Measurements from ENCODE around the gene CD99L2. TPM values are rescaled to one million over a fixed set of nuclear protein-coding genes. Genes with fewer than 3 reads are reported as not detected.

Gene CD99L2
- polyA plus RNA-seq, 1 donor from 2014 or later, result 61.0 TPM

DNA sequence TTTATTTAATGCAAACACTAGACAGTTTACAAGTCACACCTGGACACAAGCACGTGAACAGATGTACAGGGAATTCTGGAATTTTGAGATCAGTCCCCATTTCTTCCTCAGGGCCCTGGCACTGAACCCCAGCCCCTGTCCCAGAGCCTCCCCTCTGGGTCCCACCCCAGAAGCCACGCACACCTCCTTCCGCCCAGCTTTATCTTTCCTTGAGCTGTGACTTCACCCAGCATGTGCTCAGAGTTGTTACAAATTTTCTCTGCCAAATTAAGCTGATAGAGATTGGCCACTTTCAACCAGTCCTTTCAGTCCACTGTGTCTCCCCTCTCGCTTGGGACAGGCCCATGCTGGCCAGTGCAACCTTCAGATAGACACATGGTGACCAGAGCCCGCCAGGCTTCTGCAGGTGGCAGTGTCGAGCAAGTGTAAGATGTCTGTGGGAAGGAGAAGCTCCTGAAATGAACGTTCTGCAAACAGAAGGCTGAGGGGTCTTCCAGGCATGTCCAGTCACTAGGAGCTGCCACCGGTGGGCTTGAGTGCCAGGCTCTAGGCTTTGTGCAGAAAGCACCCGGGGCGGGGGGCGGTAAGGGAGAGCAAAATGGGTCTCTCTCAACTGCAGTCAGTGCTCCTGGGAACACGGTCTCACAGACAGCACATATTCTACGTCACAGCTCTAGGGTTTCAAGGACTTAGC is 132.0 kb downstream of the CD99L2 start:
- Histone ChIP-seq H3K4me3 (ENCODE audit: low read length) (no peak overlapping the region), H3K9me2 (ENCODE audit: insufficient read depth, low read length) (no peaks in the 10 kb centered on the region), H3K36me3 (ENCODE audit: insufficient read depth, low read length) (no peaks in the 10 kb centered on the region), H3K4me2 (ENCODE audit: low read length) (no peak overlapping the region), H3K9ac (ENCODE audit: low read length) (no peak overlapping the region), H3K27ac (ENCODE audit: low read length) (no peak overlapping the region), H3K27me3 (ENCODE audit: insufficient read depth, low read depth, low read length) (no peaks in the 10 kb centered on the region), H3K9me3 (ENCODE audit: low read length) (no peaks in the 10 kb centered on the region), H3K79me2 (replicated peaks; ENCODE audit: insufficient read depth, low read length) (no peaks in the 10 kb centered on the region), H3F3A (ENCODE audit: insufficient read depth, low read length, poor library complexity, severe bottlenecking) (no peaks in the 10 kb centered on the region), H4K20me1 (ENCODE audit: insufficient read depth) (no peaks in the 10 kb centered on the region), H2AFZ (ENCODE audit: low read depth, low read length) (no peak overlapping the region)
- TF ChIP-seq POLR2AphosphoS5 (IDR thresholded peaks at IDR 0.05) (no peak), EP300 (conservative IDR thresholded peaks at IDR 0.05; ENCODE audit: poor library complexity, severe bottlenecking) (no peak), TAF1 (IDR thresholded peaks at IDR 0.05; ENCODE audit: low read depth) (no peak), RAD21 (conservative IDR thresholded peaks at IDR 0.05) (no peak), SMC3 (conservative IDR thresholded peaks at IDR 0.05; ENCODE audit: poor library complexity) (no peak), EZH2 (IDR thresholded peaks at IDR 0.05; ENCODE audit: borderline replicate concordance, insufficient read depth, low read length, poor library complexity, severe bottlenecking) (no peak), MXI1 (conservative IDR thresholded peaks at IDR 0.05; ENCODE audit: poor library complexity, severe bottlenecking) (no peak), REST (IDR thresholded peaks at IDR 0.05; ENCODE audit: borderline replicate concordance) (no peak)
- TF ChIP-seq, protein P1, sequence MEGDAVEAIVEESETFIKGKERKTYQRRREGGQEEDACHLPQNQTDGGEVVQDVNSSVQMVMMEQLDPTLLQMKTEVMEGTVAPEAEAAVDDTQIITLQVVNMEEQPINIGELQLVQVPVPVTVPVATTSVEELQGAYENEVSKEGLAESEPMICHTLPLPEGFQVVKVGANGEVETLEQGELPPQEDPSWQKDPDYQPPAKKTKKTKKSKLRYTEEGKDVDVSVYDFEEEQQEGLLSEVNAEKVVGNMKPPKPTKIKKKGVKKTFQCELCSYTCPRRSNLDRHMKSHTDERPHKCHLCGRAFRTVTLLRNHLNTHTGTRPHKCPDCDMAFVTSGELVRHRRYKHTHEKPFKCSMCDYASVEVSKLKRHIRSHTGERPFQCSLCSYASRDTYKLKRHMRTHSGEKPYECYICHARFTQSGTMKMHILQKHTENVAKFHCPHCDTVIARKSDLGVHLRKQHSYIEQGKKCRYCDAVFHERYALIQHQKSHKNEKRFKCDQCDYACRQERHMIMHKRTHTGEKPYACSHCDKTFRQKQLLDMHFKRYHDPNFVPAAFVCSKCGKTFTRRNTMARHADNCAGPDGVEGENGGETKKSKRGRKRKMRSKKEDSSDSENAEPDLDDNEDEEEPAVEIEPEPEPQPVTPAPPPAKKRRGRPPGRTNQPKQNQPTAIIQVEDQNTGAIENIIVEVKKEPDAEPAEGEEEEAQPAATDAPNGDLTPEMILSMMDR (IDR thresholded peaks at IDR 0.05; ENCODE audit: poor library complexity, severe bottlenecking), result no peak

DNA sequence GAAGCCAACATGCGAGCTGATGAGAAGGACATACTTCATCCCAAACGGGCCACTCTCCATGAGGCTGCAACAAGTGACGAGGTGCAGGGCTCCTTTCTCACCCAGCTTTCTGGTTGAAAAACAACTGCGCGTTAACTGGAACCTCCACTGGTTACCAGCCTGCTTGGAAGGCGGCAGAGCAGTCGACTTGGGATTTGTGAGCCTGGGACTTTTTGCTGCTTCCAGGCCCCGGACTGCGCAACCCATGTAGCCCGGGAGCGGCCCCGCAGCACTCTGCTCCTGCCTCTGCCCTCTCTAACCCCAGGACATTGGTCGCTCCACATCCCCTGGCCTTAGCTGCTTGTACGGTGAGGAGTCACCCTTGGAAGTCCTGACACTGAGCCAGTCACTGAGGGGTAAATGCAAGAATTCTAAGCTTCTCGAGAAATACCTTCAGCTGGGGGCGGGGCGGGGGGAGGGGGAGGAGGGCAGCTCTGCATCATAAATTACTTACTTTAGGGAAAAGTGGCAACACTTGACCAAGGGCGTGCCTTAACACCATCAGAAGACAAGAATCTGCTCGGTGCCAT is 132.6 kb downstream of the CD99L2 start:
- TF ChIP-seq EP300 (conservative IDR thresholded peaks at IDR 0.05; ENCODE audit: poor library complexity, severe bottlenecking) (no peak), POLR2AphosphoS5 (IDR thresholded peaks at IDR 0.05) (no peak), SMC3 (conservative IDR thresholded peaks at IDR 0.05; ENCODE audit: poor library complexity) (no peak), REST (IDR thresholded peaks at IDR 0.05; ENCODE audit: borderline replicate concordance) (no peak)
- Histone ChIP-seq H3K9me3 (ENCODE audit: low read length) (no peaks in the 10 kb centered on the region), H3K27me3 (ENCODE audit: insufficient read depth, low read depth, low read length) (no peaks in the 10 kb centered on the region), H3K4me3 (ENCODE audit: low read length) (no peak overlapping the region), H3F3A (ENCODE audit: insufficient read depth, low read length, poor library complexity, severe bottlenecking) (no peaks in the 10 kb centered on the region), H4K20me1 (ENCODE audit: insufficient read depth) (no peaks in the 10 kb centered on the region), H3K27ac (ENCODE audit: low read length) (no peak overlapping the region), H3K36me3 (ENCODE audit: insufficient read depth, low read length) (no peaks in the 10 kb centered on the region), H3K9ac (ENCODE audit: low read length) (no peak overlapping the region), H2AFZ (ENCODE audit: low read depth, low read length) (no peak overlapping the region), H3K4me2 (ENCODE audit: low read length) (no peak overlapping the region), H3K79me2 (replicated peaks; ENCODE audit: insufficient read depth, low read length) (no peaks in the 10 kb centered on the region), H3K9me2 (ENCODE audit: insufficient read depth, low read length) (no peaks in the 10 kb centered on the region)
